T-helper 1 cell treated with Interleukin-12 subunit alpha and Interleukin-12 subunit beta and Interleukin-4 antibody, amounts not matched to agents 30 μg/mL and 1 μg/mL, for 36 hours (primary cell): ENCODE data around the gene MGAT1.
A peak's percentile ranks its signal among the peaks of the same experiment; 100 is the strongest.

Experiments
- H3K27ac Mint-ChIP-seq: one replicate; pipeline ENCODE4 v1.8.0; 2021; ENCODE audit warnings: mild to moderate bottlenecking, mixed read lengths
- H3K27me3 Mint-ChIP-seq: one replicate; pipeline ENCODE4 v1.8.0; 2021; ENCODE audit warnings: low read depth, mixed read lengths
- H3K36me3 Mint-ChIP-seq: one replicate; pipeline ENCODE4 v1.8.0; 2021; ENCODE audit warnings: low read depth, mixed read lengths
- H3K4me1 Mint-ChIP-seq: one replicate; pipeline ENCODE4 v1.8.0; 2021; ENCODE audit warnings: low read depth, mixed read lengths
- H3K4me3 Mint-ChIP-seq: one replicate; pipeline ENCODE4 v1.8.0; 2021; ENCODE audit warnings: mild to moderate bottlenecking, moderate library complexity, mixed read lengths
- H3K9me3 Mint-ChIP-seq: one replicate; pipeline ENCODE4 v1.8.0; 2021; ENCODE audit warnings: mixed read lengths

The MGAT1 gene

DNA sequence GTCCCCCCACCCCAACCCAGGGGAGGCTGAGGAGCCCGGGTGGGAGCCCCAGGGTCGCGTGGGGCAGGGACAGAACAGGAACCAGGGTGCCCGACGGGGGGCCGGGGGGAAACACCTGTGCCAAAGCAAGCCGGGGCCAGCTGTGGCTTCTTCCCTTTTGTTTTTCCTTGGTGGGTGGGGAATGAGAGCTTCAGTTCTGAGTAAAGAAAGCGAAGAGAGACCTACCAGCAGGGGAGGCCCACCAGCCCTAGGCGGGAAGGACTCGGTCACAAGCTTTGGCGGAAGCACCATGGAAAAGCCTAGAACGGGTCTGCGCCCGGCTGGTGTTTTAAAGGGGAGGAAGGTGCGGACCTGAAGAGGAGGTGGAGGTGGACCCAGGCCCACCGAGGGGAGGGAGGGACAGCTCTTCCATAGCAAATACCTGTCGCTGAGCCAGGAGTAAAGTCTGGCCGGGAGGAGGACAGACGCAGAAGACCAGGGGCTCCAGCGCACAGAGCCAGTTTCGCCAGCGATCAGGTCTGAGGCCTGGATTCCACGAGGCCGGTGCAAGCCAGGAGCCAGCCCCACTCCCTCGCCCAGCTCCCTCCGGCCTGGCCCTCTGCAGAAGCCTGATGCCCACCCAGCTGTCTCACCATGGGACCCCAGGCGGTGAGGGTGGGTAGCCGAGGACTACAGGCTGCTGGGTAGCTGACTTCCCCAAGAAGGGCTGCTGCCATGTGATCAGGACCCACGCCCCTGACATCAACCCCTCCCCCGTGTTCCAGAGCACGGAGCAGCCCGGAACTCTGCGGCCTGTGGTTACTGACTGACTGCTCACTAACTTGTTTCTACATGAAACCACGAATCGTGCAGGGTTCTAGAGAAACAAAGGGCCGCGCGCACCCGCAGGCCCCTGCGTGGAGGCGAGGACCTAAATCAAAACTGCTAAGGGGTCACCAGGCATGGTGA, 849 bp upstream of the MGAT1 start:
- Mint-ChIP-seq H3K4me3 (peak overlapping the region; percentile 74), H3K36me3 (peaks cover 43% of the 10 kb centered on the region), H3K27me3 (no peaks in the 10 kb centered on the region), H3K27ac (peak overlapping the region; percentile 88), H3K9me3 (no peaks in the 10 kb centered on the region), H3K4me1 (peaks cover 73% of the 10 kb centered on the region)

DNA sequence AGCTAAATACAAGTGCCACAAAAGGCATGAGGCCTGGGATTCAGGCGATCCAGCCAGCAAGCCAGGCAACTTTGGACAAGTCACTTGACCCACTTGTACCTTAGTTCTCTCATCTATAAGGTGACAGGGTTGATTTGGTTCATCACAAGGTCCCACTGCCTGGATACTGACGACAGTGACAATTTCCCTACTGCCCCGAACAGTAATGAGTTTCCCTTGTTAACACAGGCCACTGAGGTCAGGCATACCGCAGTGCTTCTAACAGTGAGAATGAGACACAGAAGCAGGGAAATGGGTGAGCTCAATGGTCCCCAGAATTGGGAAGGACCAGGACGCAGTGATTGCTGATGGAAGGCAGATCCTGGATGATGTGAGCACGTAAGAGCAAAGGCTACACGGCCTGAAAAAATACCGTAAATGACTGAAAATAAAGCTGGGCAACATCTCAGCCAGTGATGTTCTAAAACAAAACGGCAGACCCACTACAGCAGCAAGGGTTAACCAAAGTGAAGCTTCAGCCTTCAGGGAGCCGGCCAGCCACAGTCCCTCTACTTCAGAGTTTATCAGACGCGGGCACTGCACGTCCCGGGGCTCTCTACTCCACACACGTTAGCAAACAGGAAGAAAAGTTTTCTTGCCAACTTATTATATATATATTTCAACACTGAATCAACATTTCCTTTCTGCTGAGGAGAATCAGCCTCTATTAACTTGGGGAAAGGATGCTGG, 846 bp downstream of the MGAT1 start:
- no peaks in the 10 kb centered on the region for H3K9me3 Mint-ChIP-seq
- H3K27ac Mint-ChIP-seq, result peak overlapping the region; percentile 80
- no peaks in the 10 kb centered on the region for H3K27me3 Mint-ChIP-seq
- H3K4me1 Mint-ChIP-seq, result peaks cover 67% of the 10 kb centered on the region
- H3K4me3 Mint-ChIP-seq, result peak overlapping the region; percentile 89
- H3K36me3 Mint-ChIP-seq, result peaks cover 33% of the 10 kb centered on the region

DNA sequence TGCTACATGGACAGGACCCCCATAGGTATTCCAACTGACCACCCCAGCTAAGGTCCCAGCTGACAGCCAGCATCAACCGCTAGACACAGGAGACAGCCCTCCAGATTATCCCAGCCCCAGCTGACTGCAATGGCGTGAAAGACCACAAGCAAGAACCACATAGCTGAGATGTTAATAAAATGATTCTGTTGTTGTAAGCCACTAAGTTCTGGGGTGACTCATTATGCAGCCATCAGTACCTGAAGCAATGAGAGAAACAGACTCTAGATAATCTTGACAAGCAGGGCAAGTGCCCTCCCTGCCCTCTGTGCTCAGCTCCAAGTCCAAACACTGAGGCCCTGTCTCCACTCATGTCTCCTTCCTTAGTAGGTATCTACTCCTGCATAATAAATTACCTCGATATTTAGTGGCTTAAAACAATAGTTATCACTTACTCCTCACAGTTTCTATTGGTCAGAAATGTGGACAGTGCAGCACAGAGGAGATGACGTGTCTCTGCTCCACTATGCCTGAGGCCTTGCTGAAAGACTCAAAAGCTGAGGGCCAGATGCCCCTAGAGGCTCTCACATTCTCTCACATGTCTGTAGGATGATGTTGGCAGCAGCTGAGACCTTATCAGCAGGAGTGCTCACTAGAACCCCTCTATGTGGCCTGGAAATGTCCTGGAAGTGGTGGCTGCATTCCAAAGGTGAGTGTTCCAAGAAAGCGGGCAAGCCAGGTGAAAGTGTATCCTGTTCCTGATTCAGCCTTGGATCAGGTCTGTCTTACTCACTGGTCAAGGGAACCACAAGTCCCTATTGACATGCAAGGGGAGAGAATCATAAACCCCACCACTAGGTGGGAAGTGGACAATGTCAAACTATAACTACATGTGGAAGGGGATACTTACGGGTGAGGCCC, 2.5 kb downstream of the MGAT1 start:
- Mint-ChIP-seq H3K36me3 (peaks cover 28% of the 10 kb centered on the region), H3K4me1 (peaks cover 63% of the 10 kb centered on the region), H3K27me3 (no peaks in the 10 kb centered on the region), H3K4me3 (peak overlapping the region; percentile 89), H3K27ac (peak overlapping the region; percentile 62), H3K9me3 (no peaks in the 10 kb centered on the region)

DNA sequence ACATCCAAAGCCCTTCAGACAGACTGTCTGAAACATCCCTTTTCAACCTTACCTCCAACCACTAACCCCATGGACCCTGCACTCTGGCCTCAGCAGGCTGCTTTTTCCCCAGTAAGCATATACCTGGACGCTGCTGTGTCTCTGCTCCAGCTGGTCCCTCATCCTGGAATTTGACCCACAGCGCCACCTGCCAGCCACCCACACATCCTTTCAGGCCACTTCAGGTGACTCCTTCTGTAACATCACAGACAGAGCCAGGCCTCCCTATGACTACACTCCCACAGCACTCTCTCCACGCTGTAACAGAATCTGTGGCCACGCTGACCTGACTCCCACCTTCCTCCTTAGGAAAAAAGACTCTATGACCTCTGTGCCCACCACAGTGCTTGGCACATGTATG, 3.4 kb downstream of the MGAT1 start:
- Mint-ChIP-seq H3K27ac (peak overlapping the region; percentile 37), H3K4me3 (peak overlapping the region; percentile 21), H3K36me3 (peaks cover 35% of the 10 kb centered on the region), H3K27me3 (no peaks in the 10 kb centered on the region), H3K4me1 (peaks cover 58% of the 10 kb centered on the region), H3K9me3 (no peaks in the 10 kb centered on the region)

DNA sequence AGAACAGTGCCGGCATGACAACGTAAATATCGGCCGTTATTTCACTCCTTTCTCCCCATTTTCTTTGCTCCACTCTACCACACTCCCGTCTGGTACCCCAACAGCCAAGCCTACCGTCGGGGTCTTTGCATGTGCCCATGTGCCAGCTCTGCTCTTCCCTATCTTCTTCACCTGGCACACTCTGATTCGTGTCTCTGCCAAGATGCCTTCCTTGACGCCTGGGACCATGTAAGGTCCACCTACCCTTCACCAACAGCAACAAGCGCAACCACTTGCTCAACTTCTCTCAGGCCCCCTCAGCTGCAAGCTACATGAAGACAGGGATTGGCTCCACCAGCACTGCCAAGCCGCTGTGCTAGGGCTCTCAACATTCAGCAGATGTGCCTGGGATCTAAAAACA, 4.4 kb downstream of the MGAT1 start:
- Mint-ChIP-seq H3K4me1 (peaks cover 61% of the 10 kb centered on the region), H3K36me3 (peaks cover 37% of the 10 kb centered on the region), H3K9me3 (no peaks in the 10 kb centered on the region), H3K27ac (no peak overlapping the region), H3K4me3 (no peak overlapping the region), H3K27me3 (no peaks in the 10 kb centered on the region)

DNA sequence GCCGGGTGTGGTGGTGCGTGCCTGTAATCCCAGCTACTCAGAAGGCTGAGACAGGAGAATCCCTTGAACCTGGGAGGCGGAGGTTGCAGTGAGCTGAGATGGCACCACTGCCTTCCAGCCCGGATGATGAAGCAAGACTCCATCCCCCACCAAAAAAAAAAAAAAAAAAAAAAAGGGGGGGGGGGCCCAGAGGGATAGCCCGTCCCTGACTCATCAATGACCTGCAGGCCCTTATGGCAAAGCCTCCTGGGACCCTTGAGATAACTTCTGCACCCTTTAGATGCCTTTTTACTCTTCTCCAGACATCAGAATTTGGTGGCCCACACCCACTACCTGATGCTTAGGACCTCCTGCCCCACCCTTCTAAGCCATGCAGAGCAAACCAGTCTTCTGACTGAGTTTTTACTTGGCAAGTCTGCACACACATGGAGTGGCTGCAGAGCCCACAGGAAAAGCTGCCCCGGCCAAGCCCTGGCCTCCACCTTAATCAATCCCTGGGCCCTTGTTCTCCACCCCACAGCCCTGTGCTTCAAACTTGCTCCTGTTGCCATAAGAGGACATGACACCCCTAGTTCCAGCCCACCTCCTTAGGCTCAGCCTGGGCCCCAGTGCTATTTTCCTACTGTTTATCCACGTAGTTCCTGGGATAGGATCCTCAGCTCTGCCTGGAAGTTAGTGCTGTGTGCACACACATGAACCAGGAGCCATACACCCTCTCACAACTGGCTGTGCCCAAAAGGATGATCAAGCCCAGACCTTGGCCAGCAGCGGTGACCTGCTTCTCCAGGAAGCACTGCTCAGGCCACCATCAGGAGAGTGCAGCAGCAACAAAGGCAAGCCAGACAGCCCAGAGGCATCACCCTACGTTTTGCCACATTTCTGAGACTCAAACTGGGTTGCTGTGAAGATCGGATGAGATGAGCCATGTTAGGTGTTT, 5.1 kb downstream of the MGAT1 start:
- no peak overlapping the region for H3K27ac Mint-ChIP-seq
- peaks cover 64% of the 10 kb centered on the region for H3K4me1 Mint-ChIP-seq
- no peaks in the 10 kb centered on the region for H3K27me3 Mint-ChIP-seq
- H3K4me3 Mint-ChIP-seq, result no peak overlapping the region
- no peaks in the 10 kb centered on the region for H3K9me3 Mint-ChIP-seq
- H3K36me3 Mint-ChIP-seq, result peaks cover 41% of the 10 kb centered on the region

DNA sequence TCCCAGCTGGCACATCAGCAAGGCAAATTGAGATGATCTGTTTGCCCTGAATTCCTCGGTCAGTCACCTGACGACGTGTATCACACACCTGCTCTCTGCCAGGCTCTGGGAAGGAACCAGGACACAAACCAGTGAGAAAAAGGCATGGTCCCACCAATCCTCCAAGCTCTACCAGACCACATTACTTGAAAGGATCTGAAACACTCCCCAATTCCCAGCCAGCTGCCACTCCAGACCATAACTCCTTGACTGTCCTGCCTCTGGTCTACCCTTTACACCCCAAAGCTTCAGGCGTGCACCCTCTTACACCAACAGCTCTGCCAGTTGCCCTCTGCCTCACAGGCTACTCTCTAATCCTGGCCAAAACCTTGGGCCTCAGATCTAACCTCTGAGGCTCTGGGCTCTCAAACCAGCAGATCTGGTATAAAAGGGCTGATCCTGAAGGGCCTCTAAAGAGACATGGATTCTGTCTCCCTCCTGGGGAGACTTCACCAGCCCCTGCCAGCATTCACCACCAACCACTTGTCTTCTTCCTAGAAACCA, 6.8 kb downstream of the MGAT1 start:
- peaks cover 53% of the 10 kb centered on the region for H3K4me1 Mint-ChIP-seq
- H3K9me3 Mint-ChIP-seq, result no peaks in the 10 kb centered on the region
- no peak overlapping the region for H3K4me3 Mint-ChIP-seq
- H3K27me3 Mint-ChIP-seq, result no peaks in the 10 kb centered on the region
- peaks cover 37% of the 10 kb centered on the region for H3K36me3 Mint-ChIP-seq
- H3K27ac Mint-ChIP-seq, result no peak overlapping the region

DNA sequence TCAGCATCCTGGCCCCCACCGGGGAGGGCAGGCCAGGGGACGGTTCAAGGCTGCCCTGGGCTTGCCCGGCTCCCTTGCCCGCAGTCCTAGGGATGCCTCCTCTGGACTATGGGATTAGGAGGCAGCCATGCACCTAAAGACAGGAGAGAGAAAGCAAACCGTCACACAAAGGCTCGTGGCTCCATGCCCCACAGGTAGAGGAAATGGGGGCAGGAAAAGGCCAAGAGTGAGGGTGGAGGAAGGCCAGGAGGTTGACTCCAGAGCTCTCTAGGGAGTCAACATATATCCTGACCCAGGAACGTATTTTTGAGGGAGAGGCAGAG, 9.7 kb downstream of the MGAT1 start:
- Mint-ChIP-seq H3K4me3 (no peak overlapping the region), H3K9me3 (no peaks in the 10 kb centered on the region), H3K36me3 (peaks cover 33% of the 10 kb centered on the region), H3K27me3 (no peaks in the 10 kb centered on the region), H3K4me1 (peaks cover 29% of the 10 kb centered on the region), H3K27ac (no peak overlapping the region)

DNA sequence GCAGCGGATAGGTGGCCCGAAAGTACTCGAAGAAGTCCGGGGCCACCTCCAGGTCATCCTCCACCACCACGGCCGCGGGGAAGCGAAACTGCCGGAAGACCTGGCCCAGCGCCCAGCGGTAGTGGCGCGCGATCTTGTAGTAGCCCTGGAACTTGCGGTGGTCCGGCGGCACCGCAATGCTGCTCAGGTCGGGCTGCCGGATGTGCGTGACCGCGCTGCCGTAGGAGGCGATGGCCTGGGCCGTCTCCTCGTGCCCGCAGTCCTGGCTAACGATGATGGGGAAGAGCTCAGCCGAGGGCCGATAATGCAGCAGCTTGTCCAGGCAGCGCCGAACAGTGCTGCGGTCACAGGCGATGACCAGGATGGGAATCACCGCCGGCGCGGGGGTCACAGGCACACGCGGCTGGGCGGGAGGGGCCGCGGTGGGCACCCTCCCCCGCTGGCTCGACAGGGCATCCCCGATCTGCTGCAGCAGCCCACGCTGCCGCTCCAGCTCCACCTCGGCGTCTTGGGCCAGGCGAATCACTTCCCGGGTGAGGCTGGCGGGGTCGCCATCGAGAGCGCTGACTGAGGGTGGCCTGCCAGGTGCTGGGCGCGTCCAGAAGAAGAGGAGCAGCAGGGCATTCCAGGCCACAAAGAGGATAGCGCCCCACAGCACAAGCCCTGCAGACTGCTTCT, 10.2 kb downstream of the MGAT1 start:
- Mint-ChIP-seq H3K27me3 (no peaks in the 10 kb centered on the region), H3K27ac (no peak overlapping the region), H3K36me3 (peaks cover 31% of the 10 kb centered on the region), H3K9me3 (no peaks in the 10 kb centered on the region), H3K4me3 (no peak overlapping the region), H3K4me1 (peaks cover 25% of the 10 kb centered on the region)

DNA sequence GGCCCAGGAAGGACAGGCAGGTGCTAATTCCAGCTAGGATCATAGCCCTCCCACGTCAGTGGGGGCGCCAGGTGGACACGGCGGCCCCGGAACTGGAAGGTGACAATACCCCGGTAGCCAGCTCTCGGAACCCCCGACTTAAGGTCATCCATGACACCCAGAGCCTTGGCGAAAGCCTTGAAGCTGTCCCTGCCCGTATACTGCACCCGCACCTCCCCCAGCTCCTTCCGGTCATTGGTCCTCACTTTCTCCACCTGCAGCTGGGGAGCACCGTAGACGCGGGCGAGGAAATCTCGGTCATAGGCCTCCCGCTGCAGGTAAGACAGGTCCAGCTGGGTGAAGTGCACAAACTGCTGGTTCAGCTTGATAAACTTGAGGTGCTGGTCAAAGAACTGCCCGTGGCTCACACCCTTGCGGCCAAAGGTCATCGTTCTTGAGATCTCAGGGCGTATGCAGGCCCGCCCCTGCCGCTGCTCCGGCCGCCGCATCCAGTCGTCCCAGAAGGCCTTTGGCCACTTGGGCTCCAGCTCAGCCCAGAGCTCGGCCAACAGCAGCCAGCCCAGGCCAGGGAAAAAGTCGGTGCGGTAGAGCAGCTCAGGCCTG, 10.9 kb downstream of the MGAT1 start:
- no peak overlapping the region for H3K4me3 Mint-ChIP-seq
- H3K9me3 Mint-ChIP-seq, result no peaks in the 10 kb centered on the region
- H3K27ac Mint-ChIP-seq, result no peak overlapping the region
- H3K36me3 Mint-ChIP-seq, result peaks cover 31% of the 10 kb centered on the region
- peaks cover 27% of the 10 kb centered on the region for H3K4me1 Mint-ChIP-seq
- no peaks in the 10 kb centered on the region for H3K27me3 Mint-ChIP-seq

DNA sequence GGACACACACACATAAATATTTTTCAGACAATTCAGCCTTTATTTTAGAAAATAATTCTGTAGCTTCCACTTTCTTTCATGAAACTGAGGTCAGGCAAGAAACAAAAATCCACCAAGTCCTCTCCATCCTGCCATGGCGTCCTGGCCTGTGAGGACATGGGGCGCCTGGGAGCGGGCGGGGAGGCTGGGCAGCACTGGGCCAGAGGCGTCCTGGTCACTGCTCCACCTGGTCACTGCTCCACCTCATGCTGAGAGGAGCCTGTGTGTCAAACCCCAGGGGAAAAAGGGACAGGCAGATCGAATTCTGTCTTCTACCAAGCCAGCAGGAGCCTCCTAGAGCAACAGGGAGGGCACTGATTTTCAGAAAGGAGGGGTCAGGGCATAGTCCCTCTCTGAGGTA, 12.1 kb downstream of the MGAT1 start:
- H3K9me3 Mint-ChIP-seq, result no peaks in the 10 kb centered on the region
- H3K27ac Mint-ChIP-seq, result peak overlapping the region; percentile 38
- peaks cover 21% of the 10 kb centered on the region for H3K4me1 Mint-ChIP-seq
- H3K36me3 Mint-ChIP-seq, result peaks cover 28% of the 10 kb centered on the region
- H3K4me3 Mint-ChIP-seq, result no peak overlapping the region
- H3K27me3 Mint-ChIP-seq, result no peaks in the 10 kb centered on the region

DNA sequence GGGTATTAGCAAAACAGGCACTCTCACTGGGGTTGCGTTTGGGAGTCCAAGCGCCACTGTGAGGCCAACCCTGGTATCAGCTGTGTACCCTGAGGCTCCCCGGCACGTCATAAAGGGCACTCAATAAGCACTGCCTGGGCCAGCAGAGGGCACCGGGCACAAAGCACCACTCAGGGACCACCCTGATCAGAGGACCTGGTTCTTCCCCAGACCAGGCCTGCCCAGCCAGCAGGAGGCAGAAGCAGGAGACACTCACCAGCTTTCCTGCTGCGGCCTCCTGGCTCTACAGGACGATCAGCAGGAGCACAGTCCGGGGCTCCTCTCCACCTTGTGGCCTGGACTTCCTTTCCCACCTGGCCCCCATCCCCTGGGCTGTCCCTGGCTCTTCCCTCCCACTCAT, 12.6 kb downstream of the MGAT1 start:
- Mint-ChIP-seq H3K36me3 (peaks cover 28% of the 10 kb centered on the region), H3K4me3 (no peak overlapping the region), H3K27me3 (no peaks in the 10 kb centered on the region), H3K4me1 (peaks cover 19% of the 10 kb centered on the region), H3K9me3 (no peaks in the 10 kb centered on the region), H3K27ac (no peak overlapping the region)
